ENCODE data around the gene FBXO28.
"Not testable (repeated sequence)": the region's sequence is repeated elsewhere in the genome, so short reads cannot be mapped to it uniquely, and the experiment has no call there.

Gene FBXO28

DNA sequence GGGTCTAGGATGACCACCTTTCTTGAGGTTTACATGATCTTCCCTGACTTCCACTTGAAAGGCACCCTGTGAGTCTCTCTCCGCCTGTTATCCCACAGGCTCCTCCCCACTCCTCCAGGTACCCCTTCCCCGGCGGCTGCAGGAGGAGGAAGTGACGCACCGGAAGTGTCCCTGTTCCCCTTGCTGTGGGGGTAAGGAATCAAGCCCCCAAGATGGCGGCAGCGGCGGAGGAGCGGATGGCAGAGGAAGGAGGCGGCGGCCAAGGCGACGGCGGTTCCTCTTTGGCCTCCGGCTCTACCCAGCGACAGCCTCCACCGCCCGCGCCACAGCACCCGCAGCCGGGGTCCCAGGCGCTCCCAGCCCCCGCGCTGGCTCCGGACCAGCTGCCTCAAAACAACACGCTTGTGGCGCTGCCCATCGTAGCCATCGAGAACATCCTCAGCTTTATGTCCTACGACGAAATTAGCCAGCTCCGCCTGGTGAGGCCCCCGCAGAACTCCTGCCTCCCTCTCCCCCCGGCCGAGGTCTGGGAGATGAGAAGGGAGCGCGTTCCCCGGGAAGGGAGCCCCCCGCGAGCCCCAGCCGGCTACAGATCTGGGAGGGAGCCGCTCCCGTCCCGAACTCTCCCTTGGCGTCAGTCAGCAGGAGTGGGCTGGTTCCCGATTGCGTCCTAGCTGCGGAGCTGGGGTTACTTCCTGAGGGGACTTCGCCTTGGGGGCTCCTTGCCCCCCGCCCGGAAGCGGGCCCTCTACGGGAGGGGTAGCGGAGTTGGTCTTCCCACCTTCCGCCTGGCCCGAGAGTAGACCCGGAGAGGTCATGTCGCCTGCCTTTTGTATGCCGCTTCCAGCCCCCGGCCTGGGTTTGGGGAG, at the start of gene FBXO28:
TSS of gene FBXO28 (plus strand) at position 194 of the 869 bp plus-strand sequence. CDS start at position 213, 19 bp downstream.
- DNase-seq, result peak; percentile 97

DNA sequence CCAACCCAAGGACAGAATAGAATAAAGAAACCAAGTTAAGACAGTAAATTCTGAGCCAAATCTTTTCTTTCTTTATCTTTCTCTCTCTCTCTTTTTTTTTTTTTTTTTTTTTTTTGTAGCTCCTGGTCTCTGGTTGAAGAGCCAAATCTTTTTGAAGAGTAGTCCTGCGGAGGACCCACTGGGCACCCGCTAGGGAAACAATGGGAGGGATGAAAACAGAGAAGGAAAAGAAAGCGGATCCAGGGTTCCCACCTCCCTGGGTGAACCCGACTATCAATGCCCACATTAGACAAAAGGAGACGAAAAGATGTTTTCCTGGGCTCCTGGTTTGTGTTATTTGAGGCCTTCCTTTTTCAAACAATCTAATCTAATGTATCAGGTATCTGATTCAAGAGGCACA, 49.8 kb upstream of the FBXO28 start:
- DNase-seq, result no peak

DNA sequence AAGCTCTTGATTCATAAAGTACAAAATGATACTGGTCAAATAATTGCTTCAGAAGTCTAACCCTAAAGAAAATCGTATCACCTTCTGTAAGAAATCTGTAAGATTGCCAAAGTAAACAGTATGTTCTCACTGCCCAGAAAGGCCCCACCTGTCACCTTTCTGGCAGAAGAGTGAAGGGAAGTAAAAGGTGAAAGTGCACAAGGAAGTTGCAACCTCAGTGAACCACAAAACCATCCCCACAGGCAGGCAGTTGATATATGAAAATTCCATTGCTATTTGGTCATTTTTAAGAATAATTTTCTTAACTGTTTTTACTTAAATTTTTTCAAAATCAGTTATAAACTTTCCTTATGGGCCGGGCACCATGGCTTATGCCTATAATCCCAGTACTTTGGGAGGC, 48.5 kb upstream of the FBXO28 start:
- DNase-seq, result no peak

- no peak for DNase-seq
Measured at GRCh38 chr1:224067207-224067606, 46.7 kb upstream of the FBXO28 start.

GRCh38 chr1:224067621-224068457, 46.1 kb upstream of the FBXO28 start:
- DNase-seq, result no peak

DNA sequence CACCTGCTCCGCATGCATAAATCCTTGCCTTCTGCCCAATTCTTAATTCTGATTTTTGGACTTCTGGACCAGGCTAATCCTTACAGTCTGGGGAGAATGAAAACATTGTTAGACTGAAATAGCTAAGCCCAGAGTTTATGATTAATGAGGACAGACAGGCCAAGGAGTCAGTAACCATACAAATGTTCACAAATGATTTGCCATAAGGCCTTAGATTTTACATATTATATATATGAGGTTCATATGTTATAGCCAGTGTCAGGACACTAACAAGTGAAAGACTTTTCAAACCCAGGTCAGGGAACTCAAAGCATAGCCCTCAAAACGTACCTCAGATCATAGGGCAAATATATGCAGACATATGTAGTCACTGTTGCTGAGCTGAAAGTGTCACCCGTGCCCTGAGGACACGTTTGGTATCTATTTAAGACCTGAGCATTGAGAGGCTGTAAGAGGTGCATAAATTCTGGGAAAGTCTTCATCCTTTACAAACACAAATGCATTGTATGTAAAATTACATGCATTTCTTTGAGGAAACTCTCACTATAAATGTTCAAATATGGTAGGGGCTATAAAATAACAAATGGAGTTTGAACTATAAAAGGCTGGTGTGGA, 45.3 kb upstream of the FBXO28 start:
- no peak for DNase-seq

DNA sequence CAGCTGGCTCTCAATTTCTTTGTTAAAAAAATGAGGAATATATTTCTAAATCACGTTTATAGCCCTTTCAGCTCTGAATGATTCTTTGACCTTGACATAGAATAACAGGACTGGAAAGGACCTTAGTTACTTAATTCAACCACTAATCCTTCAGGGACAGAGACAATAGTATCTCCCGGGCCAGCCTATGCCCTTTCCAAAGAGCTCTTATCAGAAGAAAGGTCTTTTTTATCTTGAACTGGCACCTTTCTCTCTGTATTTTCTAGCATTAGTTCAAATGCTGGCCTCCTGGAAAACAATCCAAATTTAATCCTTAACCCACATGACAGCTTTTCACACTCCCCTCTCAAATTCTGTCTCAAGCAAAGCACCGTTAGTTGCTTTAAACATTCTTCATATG, 44.8 kb upstream of the FBXO28 start:
- no peak for DNase-seq

- no peak for DNase-seq
Measured at GRCh38 chr1:224070521-224070920, 43.4 kb upstream of the FBXO28 start.

DNA sequence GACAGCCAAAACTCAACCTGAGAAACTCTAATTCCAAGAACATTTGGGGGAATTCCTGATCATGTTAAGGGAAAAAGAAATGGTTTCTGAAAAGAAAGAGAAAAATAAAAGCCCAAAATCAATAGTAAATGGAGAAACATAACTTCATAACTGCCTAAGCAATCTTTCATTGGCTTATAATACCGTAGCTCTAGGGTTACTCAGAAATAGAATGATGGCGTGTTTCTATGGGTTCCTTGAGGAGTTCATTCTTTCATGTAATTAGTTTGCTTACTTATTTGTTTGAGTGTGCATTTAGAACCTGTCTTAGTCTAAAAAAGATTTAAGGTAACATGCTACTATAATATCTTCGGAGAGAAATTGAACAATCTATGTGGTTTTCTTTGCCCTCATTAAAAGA, 37.5 kb upstream of the FBXO28 start:
- no peak for DNase-seq

DNA sequence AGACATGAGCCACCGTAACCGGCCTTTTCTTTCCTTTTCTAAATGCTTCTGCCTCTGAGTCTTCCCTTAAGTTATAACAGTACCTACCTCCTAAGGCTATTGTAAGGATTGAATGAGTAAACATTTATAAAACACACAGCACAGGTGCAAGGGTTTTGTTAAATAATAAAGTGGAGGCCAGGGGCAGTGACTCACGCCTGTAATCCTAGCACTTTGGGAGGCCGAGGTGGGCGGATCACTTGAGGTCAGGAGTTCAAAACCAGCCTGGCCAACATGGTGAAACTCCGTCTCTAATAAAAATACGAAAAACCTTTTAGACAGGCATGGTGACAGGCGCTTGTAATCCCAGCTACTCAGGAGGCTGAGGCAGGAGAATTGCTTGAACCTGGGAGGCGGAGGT, 34.3 kb upstream of the FBXO28 start:
- not testable (repeated sequence) for DNase-seq

DNA sequence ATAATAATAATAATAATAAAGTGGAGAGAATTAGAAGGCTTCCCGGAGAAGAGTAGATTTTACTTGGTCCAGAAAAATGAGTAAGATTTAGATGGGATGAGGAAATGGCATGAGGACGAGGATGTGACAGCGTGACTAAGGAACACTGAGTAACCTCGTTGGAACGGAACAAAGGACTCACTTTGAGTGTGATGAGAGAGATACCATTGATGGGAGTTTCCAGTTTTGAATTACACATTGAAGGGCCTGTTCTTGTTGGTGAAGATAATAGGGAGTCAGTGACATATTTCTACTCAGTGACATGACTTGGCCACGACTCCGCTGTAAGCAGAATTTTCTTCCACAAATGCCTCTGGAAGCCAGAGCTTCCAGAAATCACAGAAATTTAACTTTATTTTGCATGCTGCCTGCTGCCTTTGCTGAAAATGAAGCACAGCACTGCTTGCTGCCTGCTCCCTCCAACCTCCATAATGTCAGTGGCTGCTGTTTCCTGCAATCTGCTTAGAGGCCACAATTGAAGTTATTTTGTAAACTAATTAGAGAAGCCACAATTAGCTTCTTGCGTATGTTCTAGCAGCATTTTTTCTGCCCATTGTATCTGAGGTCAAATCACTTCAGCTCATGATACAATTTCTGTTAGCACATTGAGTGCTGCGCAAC, 33.7 kb upstream of the FBXO28 start:
- DNase-seq, result no peak

DNA sequence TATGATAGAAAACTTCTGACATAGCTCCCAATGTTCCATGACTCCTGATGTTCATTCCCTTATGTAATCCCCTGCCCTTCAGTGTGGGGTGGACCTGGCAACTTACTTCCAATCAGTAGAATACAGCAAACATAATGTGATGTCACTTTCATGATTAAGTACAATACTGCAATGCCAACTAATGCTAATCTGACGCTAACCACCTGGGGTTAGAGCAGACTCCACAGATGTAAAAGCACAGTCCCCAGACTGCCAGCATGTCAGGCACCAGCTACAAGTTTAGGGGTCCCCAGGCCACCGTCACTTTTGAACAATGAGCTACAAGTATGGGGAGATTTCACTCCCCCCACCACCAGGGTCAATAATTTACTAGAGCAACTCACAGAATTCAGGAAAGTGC, 32.3 kb upstream of the FBXO28 start:
- DNase-seq, result no peak

DNA sequence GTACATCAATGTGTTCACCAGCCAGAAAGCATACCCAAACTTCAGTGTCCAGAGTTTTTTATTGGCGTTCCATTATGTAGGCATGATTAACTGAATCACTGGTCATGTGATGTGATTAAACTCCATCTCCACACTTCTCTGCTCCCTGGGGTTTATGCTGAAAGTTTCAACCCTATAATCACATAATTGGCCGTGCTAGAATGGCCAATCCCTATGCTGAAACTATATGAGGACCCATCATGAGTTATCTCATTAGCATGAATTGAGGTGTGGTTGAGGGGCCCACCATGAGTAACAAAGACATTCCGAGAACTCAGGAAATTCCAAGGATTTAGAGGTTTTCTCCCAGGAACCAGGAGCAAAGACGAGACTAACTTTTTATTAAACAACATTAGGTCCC, 31.8 kb upstream of the FBXO28 start:
- no peak for DNase-seq

DNA sequence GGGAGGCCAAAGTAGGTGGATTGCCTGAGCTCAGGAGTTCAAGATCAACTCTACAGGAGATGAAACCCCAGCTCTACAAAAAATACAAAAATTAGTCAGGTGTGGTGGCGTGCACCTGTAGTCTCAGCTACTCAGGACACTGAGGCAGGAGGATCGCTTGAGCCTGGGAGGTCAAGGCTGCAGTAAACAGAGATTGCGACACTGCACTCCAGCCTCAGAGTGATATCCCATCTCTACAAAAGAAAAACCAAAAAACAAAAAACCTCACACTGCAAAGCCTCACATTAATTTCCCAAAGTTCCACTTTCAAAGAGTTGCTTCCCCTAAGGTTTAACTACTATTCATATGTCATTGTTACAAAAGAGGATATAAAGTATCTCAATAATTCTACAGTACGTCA, 29.0 kb upstream of the FBXO28 start:
- DNase-seq, result no peak

- DNase-seq, result no peak
Measured at GRCh38 chr1:224085421-224086108, 28.3 kb upstream of the FBXO28 start.

GRCh38 chr1:224087286-224087794, 26.6 kb upstream of the FBXO28 start:
- no peak for DNase-seq

DNA sequence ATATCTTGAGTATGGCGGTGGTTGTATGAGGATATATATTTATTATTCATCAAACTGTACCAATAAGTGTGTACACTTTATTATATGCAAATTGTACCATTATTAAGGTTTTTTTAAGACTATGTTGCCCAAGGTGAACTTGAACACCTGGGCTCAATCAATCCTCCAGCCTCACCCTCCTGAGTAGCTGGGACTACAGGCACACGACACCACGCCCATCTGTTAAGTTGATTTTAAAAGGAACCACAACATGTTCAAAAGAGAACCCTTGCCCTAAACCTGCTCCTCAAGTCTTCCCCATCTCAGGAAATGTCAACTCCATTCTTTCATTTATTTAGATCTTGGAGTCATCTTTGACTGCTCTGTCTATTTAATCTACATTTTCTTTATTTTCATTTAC, 24.3 kb upstream of the FBXO28 start:
- no peak for DNase-seq

- no peak for DNase-seq
Measured at GRCh38 chr1:224090116-224090515, 23.8 kb upstream of the FBXO28 start.

DNA sequence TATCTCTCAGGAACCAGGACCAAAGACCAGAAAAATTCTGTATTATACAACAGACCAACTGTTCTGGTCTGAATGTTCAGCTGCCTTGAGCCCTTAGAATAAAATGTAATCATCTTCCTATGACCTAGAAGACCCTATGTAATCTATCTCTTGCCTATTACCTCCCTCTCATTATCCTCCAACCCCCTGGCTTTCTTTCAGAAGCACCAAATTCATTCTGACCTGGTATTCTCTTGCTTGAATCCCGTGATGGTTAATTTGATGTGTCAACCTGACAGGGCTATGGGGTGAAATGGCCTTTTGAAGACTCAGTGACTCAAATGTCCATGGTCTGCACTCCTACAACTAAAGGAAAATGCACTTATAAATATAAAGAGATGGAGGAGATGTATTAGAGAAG, 21.8 kb upstream of the FBXO28 start:
- DNase-seq, result no peak

DNA sequence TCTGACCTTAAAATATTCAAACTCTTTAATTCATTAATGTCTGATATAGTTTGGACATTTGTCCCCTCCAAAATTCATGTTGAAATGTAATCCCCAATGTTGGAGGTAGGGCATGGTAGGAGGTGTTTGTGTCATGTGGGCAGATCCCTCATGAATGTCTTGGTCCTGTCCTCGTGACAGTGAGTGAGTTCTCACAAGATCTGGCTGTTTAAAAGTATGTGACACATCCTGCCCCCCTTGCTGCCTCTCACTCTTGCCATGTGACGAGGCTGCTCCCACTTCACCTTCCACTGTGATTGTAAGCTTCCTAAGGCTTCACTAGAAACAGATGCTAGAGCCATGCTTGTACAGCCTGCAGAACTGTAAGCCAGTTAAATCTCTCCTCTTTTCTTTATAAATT, 21.3 kb upstream of the FBXO28 start:
- DNase-seq, result no peak

DNA sequence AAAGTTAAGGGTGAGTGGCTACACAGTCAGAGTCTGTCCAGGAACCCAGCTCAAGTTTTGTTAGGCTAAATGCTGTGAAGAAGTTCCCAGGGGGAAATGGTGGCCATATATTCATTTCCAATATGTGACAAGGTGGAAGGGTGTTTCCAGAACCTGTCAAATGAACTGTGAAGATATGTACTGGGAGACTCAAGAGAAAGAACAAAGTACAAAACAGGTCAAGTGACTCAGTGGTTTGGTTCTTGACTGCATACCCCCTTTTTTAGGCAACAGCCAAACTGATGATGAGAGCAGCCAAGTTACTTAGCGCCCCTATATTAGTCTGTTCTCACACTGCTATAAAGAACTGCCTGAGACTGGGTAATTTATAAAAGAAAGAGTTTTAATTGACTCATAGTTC, 18.6 kb upstream of the FBXO28 start:
- DNase-seq, result no peak

DNA sequence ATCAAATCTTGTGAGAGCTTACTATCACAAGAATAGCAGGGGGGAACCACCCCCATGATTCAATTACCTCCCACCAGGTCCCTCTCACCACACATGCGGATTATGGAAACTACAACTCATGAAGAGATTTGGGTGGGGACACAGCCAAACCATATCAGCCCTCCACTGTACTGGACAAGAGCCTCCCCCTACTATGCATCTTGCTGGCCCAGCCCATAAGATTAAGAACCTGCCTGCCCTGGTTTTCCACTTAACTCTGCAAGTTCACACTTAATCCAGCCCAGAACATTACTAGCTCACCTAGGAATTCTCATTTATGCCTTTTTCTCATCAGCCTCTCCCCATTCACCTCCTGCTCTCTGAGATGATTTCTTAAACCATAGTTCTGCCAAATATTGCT, 18.0 kb upstream of the FBXO28 start:
- DNase-seq, result no peak

Measured in NCI-H1092 (cell line).